ENCODE data around the gene DAGLA.

GRCh38 chr11:61725781-61726231 lies 45.6 kb downstream of the DAGLA start:
- TF ChIP-seq, protein P1, sequence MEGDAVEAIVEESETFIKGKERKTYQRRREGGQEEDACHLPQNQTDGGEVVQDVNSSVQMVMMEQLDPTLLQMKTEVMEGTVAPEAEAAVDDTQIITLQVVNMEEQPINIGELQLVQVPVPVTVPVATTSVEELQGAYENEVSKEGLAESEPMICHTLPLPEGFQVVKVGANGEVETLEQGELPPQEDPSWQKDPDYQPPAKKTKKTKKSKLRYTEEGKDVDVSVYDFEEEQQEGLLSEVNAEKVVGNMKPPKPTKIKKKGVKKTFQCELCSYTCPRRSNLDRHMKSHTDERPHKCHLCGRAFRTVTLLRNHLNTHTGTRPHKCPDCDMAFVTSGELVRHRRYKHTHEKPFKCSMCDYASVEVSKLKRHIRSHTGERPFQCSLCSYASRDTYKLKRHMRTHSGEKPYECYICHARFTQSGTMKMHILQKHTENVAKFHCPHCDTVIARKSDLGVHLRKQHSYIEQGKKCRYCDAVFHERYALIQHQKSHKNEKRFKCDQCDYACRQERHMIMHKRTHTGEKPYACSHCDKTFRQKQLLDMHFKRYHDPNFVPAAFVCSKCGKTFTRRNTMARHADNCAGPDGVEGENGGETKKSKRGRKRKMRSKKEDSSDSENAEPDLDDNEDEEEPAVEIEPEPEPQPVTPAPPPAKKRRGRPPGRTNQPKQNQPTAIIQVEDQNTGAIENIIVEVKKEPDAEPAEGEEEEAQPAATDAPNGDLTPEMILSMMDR (IDR thresholded peaks at IDR 0.05 in 8 of 11, conservative IDR thresholded peaks at IDR 0.05 in 3 of 11) = no peak
- TF ChIP-seq POLR2A (IDR thresholded peaks at IDR 0.05) = no peak
- no peak for TF ChIP-seq POLR2AphosphoS5 (IDR thresholded peaks at IDR 0.05)
